A204.1 (cell line): Measurements from ENCODE around the gene FAM32A.

Source experiments
- FAIRE-seq: peaks from 2 replicates; lab custom pipeline; 2012; peaks lifted over from hg19 to GRCh38; lab: Jason Lieb, UNC

The FAM32A gene

GRCh38 chr19:16225279-16226183 is 40.3 kb downstream of the FAM32A start:
- no peak for FAIRE-seq

GRCh38 chr19:16226184-16226591 is 41.0 kb downstream of the FAM32A start:
- no peak for FAIRE-seq

GRCh38 chr19:16226878-16227836 is 41.9 kb downstream of the FAM32A start:
- FAIRE-seq: no peak

GRCh38 chr19:16227837-16228636 is 42.8 kb downstream of the FAM32A start:
- FAIRE-seq: no peak

GRCh38 chr19:16228637-16229321 is 43.6 kb downstream of the FAM32A start:
- FAIRE-seq: no peak

- no peak for FAIRE-seq
Observed at GRCh38 chr19:16229322-16229641, 44.1 kb downstream of the FAM32A start.

- no peak for FAIRE-seq
Observed at GRCh38 chr19:16232127-16232526, 46.9 kb downstream of the FAM32A start.

GRCh38 chr19:16232568-16232967 is 47.4 kb downstream of the FAM32A start:
- no peak for FAIRE-seq

GRCh38 chr19:16233081-16233776 is 48.0 kb downstream of the FAM32A start:
- no peak for FAIRE-seq

GRCh38 chr19:16233836-16234551 is 48.8 kb downstream of the FAM32A start:
- FAIRE-seq: no peak

- FAIRE-seq: no peak
Observed at GRCh38 chr19:16234552-16235445, 49.6 kb downstream of the FAM32A start.

GRCh38 chr19:16235811-16236652 is 50.8 kb downstream of the FAM32A start:
- FAIRE-seq: no peak
